ENCODE measurements around the gene BCAS1.

Gene BCAS1

DNA sequence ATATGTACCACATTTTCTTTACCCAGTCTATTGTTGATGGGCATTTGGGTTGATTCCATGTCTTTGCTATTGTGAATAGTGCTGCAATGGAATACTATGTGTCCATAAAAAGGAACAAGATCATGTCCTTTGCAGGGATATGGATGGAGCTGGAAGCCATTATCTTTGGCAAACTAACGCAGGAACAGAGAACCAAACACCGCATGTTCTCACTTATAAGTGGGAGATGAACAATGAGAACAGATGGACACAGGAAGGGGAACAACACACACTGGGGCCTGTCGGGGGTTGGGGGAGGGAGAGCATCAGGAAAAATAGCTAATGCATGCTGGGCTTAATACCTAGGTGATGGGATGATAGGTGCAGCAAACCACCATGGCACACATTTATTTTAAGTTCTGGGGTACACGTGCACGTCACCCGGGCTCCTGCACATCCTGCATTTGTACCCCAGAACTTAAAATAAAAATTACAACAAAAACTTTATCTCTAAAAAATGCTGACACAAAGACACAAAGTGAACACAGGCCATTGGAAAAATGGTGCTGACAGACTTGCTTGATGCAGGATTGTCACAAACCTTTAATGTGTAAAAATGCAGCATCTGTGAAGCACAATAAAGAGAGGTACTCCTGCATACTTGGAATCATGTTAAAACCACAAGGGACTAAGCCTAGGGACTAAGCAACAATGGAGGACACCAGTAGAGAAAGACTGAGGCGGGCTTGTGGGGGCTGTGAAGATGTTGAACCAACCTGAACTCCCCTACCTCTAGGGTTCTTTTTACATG is 48.8 kb downstream of the BCAS1 start:
- TF ChIP-seq, protein P1, sequence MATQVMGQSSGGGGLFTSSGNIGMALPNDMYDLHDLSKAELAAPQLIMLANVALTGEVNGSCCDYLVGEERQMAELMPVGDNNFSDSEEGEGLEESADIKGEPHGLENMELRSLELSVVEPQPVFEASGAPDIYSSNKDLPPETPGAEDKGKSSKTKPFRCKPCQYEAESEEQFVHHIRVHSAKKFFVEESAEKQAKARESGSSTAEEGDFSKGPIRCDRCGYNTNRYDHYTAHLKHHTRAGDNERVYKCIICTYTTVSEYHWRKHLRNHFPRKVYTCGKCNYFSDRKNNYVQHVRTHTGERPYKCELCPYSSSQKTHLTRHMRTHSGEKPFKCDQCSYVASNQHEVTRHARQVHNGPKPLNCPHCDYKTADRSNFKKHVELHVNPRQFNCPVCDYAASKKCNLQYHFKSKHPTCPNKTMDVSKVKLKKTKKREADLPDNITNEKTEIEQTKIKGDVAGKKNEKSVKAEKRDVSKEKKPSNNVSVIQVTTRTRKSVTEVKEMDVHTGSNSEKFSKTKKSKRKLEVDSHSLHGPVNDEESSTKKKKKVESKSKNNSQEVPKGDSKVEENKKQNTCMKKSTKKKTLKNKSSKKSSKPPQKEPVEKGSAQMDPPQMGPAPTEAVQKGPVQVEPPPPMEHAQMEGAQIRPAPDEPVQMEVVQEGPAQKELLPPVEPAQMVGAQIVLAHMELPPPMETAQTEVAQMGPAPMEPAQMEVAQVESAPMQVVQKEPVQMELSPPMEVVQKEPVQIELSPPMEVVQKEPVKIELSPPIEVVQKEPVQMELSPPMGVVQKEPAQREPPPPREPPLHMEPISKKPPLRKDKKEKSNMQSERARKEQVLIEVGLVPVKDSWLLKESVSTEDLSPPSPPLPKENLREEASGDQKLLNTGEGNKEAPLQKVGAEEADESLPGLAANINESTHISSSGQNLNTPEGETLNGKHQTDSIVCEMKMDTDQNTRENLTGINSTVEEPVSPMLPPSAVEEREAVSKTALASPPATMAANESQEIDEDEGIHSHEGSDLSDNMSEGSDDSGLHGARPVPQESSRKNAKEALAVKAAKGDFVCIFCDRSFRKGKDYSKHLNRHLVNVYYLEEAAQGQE (IDR thresholded peaks at IDR 0.05; ENCODE audit: low read depth), result no peak
- TF ChIP-seq, protein P2, sequence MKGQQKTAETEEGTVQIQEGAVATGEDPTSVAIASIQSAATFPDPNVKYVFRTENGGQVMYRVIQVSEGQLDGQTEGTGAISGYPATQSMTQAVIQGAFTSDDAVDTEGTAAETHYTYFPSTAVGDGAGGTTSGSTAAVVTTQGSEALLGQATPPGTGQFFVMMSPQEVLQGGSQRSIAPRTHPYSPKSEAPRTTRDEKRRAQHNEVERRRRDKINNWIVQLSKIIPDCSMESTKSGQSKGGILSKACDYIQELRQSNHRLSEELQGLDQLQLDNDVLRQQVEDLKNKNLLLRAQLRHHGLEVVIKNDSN (IDR thresholded peaks at IDR 0.05), result no peak
- no peak for TF ChIP-seq TAF1 (IDR thresholded peaks at IDR 0.05; ENCODE audit: low read depth)
- no peak for TF ChIP-seq EGR1 (IDR thresholded peaks at IDR 0.05)
- no peak for TF ChIP-seq YY1 (IDR thresholded peaks at IDR 0.05; ENCODE audit: low read depth)
- no peak for TF ChIP-seq CEBPB (IDR thresholded peaks at IDR 0.05)
- no peak for TF ChIP-seq NFIC (IDR thresholded peaks at IDR 0.05)

DNA sequence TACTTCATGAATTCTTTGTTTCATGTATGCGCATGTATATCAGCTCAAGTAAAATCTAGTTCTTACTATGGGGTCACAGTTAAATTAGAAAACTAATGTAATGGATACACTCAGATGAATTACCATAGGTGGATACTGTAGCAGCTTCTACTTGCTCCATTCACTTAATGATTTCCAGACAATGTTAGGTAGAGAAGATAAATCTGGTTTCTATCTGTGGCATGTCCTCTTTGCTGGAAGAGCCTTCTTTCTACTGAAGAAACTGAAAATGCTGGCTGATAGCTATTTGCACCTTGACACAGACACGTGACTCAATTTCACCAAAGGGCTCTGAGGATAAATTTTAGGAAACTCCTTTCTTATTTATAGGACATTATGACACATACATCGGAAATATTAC is 49.5 kb downstream of the BCAS1 start:
- TF ChIP-seq YY1 (IDR thresholded peaks at IDR 0.05; ENCODE audit: low read depth) (no peak), NFIC (IDR thresholded peaks at IDR 0.05) (no peak)

DNA sequence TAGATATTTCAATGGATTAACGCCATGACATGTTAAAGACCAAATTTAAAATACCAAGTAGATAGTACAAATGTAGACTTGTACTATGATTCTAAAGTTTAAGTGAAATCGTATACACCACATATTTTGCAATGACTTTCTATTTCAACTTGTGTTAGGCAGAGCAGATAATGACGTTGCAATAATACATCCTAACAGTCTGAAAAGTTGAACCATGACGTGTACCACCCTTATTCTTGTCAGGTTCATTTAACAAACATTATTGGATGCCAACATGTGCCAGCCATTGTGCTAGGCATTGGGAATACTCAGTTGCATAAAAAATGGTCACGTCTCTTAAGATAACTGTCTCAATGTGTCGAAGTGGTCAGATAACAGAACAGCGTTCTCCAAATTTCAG is 50.0 kb downstream of the BCAS1 start:
- no peak for TF ChIP-seq EP300 (IDR thresholded peaks at IDR 0.05; ENCODE audit: borderline replicate concordance)

DNA sequence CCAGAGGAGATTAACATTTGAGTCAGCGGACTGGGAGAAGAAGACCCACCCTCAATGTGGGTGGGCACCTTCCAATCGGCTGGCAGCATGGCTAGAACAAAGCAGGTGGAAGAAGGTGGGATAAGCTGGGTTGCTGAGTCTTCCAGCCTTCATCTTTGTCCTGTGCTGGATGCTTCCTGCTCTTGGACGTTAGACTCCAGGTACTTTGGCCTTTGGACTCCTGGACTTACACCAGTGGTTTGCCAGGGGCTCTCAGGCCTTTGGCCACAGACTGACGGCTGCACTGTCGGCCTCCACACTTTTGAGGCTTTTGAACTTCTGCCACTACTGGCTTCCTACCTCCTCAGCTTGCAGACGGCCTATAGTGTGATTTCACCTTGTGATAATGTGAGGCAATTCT is 50.8 kb downstream of the BCAS1 start:
- TF ChIP-seq, protein P2 (IDR thresholded peaks at IDR 0.05), result no peak
- TF ChIP-seq TAF1 (IDR thresholded peaks at IDR 0.05; ENCODE audit: low read depth) (no peak), EP300 (IDR thresholded peaks at IDR 0.05; ENCODE audit: borderline replicate concordance) (no peak), TEAD4 (IDR thresholded peaks at IDR 0.05) (no peak), RAD21 (IDR thresholded peaks at IDR 0.05; ENCODE audit: low read depth) (no peak), TCF12 (IDR thresholded peaks at IDR 0.05; ENCODE audit: low read depth) (no peak), YY1 (IDR thresholded peaks at IDR 0.05; ENCODE audit: low read depth) (no peak), ZBTB7A (IDR thresholded peaks at IDR 0.05; ENCODE audit: low read depth) (no peak), CEBPB (IDR thresholded peaks at IDR 0.05) (no peak), NFIC (IDR thresholded peaks at IDR 0.05) (no peak)
- TF ChIP-seq, protein P3, sequence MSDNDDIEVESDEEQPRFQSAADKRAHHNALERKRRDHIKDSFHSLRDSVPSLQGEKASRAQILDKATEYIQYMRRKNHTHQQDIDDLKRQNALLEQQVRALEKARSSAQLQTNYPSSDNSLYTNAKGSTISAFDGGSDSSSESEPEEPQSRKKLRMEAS (IDR thresholded peaks at IDR 0.05), result no peak
- TF ChIP-seq, protein P1 (IDR thresholded peaks at IDR 0.05; ENCODE audit: low read depth), result no peak

DNA sequence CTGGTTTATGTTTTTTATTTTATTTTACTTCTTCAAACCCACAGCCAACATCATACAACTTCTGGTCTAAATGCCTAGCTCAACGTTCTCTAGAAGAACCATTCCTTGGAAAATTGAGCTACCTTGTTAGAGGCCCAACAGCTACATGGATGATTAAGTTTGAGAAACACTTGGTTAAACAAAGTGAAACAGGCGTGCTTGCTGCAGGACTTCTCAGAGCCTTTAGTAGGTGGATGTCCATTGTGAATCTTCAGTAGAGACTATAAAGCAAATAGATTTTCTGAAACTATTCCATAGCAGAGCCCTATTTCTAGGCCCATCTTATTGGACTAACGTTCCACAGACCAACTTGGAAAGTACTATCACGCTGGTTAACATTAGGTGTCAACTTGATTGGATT is 51.3 kb downstream of the BCAS1 start:
- no peak for TF ChIP-seq FOXM1 (IDR thresholded peaks at IDR 0.05; ENCODE audit: borderline replicate concordance, low read depth)
- no peak for TF ChIP-seq NFIC (IDR thresholded peaks at IDR 0.05)
- no peak for TF ChIP-seq YY1 (IDR thresholded peaks at IDR 0.05; ENCODE audit: low read depth)
- no peak for TF ChIP-seq EP300 (IDR thresholded peaks at IDR 0.05; ENCODE audit: borderline replicate concordance)
- no peak for TF ChIP-seq CEBPB (IDR thresholded peaks at IDR 0.05)
- TF ChIP-seq TEAD4 (IDR thresholded peaks at IDR 0.05), result no peak
- no peak for TF ChIP-seq EGR1 (IDR thresholded peaks at IDR 0.05)
- no peak for TF ChIP-seq ZBTB7A (IDR thresholded peaks at IDR 0.05; ENCODE audit: low read depth)
- TF ChIP-seq TCF12 (IDR thresholded peaks at IDR 0.05; ENCODE audit: low read depth), result no peak
- TF ChIP-seq, protein P1 (IDR thresholded peaks at IDR 0.05; ENCODE audit: low read depth), result no peak
- TF ChIP-seq, protein P3 (IDR thresholded peaks at IDR 0.05), result no peak
- TF ChIP-seq, protein P2 (IDR thresholded peaks at IDR 0.05), result no peak
- no peak for TF ChIP-seq RAD21 (IDR thresholded peaks at IDR 0.05; ENCODE audit: low read depth)
- TF ChIP-seq TAF1 (IDR thresholded peaks at IDR 0.05; ENCODE audit: low read depth), result no peak
- TF ChIP-seq CREB1 (IDR thresholded peaks at IDR 0.05; ENCODE audit: low read depth), result no peak
